GM18870 (cell line): ENCODE measurements around the gene DMBX1.

Experiments
- ATAC-seq: cut with Tn5 transposase; IDR thresholded peaks from one replicate; pipeline ENCODE4 v1.9.1; 2021; ENCODE audit warnings: moderate library complexity; ENCODE audit not compliant: unreplicated experiment

The DMBX1 gene

GRCh38 chr1:46522969-46523320, 33.3 kb downstream of the DMBX1 start:
- no peak for ATAC-seq

- no peak for ATAC-seq
Observed at GRCh38 chr1:46523496-46524353, 34.1 kb downstream of the DMBX1 start.

- no peak for ATAC-seq
Observed at GRCh38 chr1:46524843-46525242, 35.2 kb downstream of the DMBX1 start.

GRCh38 chr1:46525253-46525983, 35.8 kb downstream of the DMBX1 start:
- ATAC-seq: no peak

- no peak for ATAC-seq
Observed at GRCh38 chr1:46526013-46526690, 36.5 kb downstream of the DMBX1 start.

GRCh38 chr1:46526691-46527291, 37.2 kb downstream of the DMBX1 start:
- no peak for ATAC-seq

GRCh38 chr1:46527474-46528296, 38.0 kb downstream of the DMBX1 start:
- ATAC-seq: no peak

GRCh38 chr1:46528297-46528955, 38.8 kb downstream of the DMBX1 start:
- ATAC-seq: no peak

- ATAC-seq: no peak
Observed at GRCh38 chr1:46529031-46529630, 39.5 kb downstream of the DMBX1 start.

GRCh38 chr1:46530311-46530710, 40.7 kb downstream of the DMBX1 start:
- ATAC-seq: no peak

GRCh38 chr1:46530791-46531409, 41.3 kb downstream of the DMBX1 start:
- no peak for ATAC-seq

GRCh38 chr1:46532095-46532494, 42.5 kb downstream of the DMBX1 start:
- ATAC-seq: no peak

- ATAC-seq: no peak
Observed at GRCh38 chr1:46532498-46533178, 43.0 kb downstream of the DMBX1 start.

GRCh38 chr1:46533179-46533864, 43.7 kb downstream of the DMBX1 start:
- no peak for ATAC-seq

- ATAC-seq: no peak
Observed at GRCh38 chr1:46535063-46535462, 45.4 kb downstream of the DMBX1 start.

- no peak for ATAC-seq
Observed at GRCh38 chr1:46536527-46536926, 46.9 kb downstream of the DMBX1 start.

- ATAC-seq: no peak
Observed at GRCh38 chr1:46537651-46538050, 48.0 kb downstream of the DMBX1 start.

GRCh38 chr1:46538147-46538546, 48.5 kb downstream of the DMBX1 start:
- no peak for ATAC-seq
